Measurements from ENCODE around the gene MEN1.

Gene MEN1

GRCh38 chr11:64800303-64801157 lies 9.8 kb downstream of the MEN1 start:
- DNase-seq: no peak

- DNase-seq: no peak
Observed at GRCh38 chr11:64799623-64800302, 10.6 kb downstream of the MEN1 start.

- DNase-seq: no peak
Observed at GRCh38 chr11:64799256-64799622, 11.1 kb downstream of the MEN1 start.

- no peak for DNase-seq
Observed at GRCh38 chr11:64796757-64797541, 13.4 kb downstream of the MEN1 start.

GRCh38 chr11:64796047-64796756 lies 14.1 kb downstream of the MEN1 start:
- no peak for DNase-seq

- DNase-seq: no peak
Observed at GRCh38 chr11:64794526-64794925, 15.8 kb downstream of the MEN1 start.

GRCh38 chr11:64793271-64794160 lies 16.8 kb downstream of the MEN1 start:
- no peak for DNase-seq

- DNase-seq: no peak
Observed at GRCh38 chr11:64792482-64792881, 17.9 kb downstream of the MEN1 start.

GRCh38 chr11:64791781-64792291 lies 18.5 kb downstream of the MEN1 start:
- no peak for DNase-seq

- DNase-seq: no peak
Observed at GRCh38 chr11:64790205-64791095, 19.9 kb downstream of the MEN1 start.

GRCh38 chr11:64789331-64790204 lies 20.8 kb downstream of the MEN1 start:
- DNase-seq: no peak

GRCh38 chr11:64788321-64789215 lies 21.8 kb downstream of the MEN1 start:
- no peak for DNase-seq

- DNase-seq: no peak
Observed at GRCh38 chr11:64787526-64788320, 22.6 kb downstream of the MEN1 start.

GRCh38 chr11:64786308-64786707 lies 24.0 kb downstream of the MEN1 start:
- no peak for DNase-seq

GRCh38 chr11:64784813-64785581 lies 25.4 kb downstream of the MEN1 start:
- DNase-seq: no peak

GRCh38 chr11:64778473-64779298 lies 31.7 kb downstream of the MEN1 start, which contains the start of gene SF1:
Gene SF1 (minus strand): TSS chr11:64778542. CDS start chr11:64778392, 150 bp downstream.
- peak; percentile 100 for DNase-seq
